BJ (cell line): ENCODE results near the gene SLC2A6. TPM values are rescaled to one million over a fixed set of nuclear protein-coding genes. Genes with fewer than 3 reads are reported as not detected.
A peak's percentile ranks its signal among the peaks of the same experiment; 100 is the strongest.

Experiments used
- CTCF ChIA-PET: fragments of 350-600 bp; formaldehyde crosslinking; extraction: SDS; loops from one replicate; lab custom pipeline; 2021; ENCODE audit warnings: antibody characterized with exemption, inconsistent platforms; lab: Yijun Ruan, JAX
- POLR2A ChIA-PET: fragments of 300-600 bp; sonication (Branson Sonifier 250); formaldehyde crosslinking; extraction: SDS; loops from one replicate; lab custom pipeline; 2021; ENCODE audit warnings: antibody characterized with exemption; lab: Charles Lee
- DNase-seq: peaks from one replicate; pipeline ENCODE4 v3.0.0-alpha.2; 2011; ENCODE audit warnings: low read depth
- H3K27me3 ChIP-seq: 2 replicates; pipeline ENCODE4 v1.6.0; 2011; ENCODE audit warnings: low read length; ENCODE audit not compliant: control insufficient read depth, insufficient read depth
- H3K36me3 ChIP-seq: 2 replicates; pipeline ENCODE4 v1.5.1; 2011; ENCODE audit warnings: low read length; ENCODE audit not compliant: control insufficient read depth, insufficient read depth
- H3K4me3 ChIP-seq: 2 replicates; pipeline ENCODE4 v1.5.1; 2011; ENCODE audit warnings: low read depth, mild to moderate bottlenecking, control low read depth, low read length
- CTCF ChIP-seq: IDR thresholded peaks from 2 replicates; pipeline ENCODE4 v1.5.1; 2011; ENCODE audit warnings: low read depth, mild to moderate bottlenecking, control low read depth, inconsistent platforms, low read length, moderate library complexity; ENCODE audit not compliant: insufficient read depth
- polyA plus RNA-seq: library from polyadenylated mRNA; depleted of rRNA; stranded (reverse); fragments of >200 nt; gene quantifications from 2 replicates; pipeline ENCODE4 v1.2.3, GENCODE V29; 2011

The SLC2A6 gene
- polyA plus RNA-seq, 1 experiment: 9.0 TPM

DNA sequence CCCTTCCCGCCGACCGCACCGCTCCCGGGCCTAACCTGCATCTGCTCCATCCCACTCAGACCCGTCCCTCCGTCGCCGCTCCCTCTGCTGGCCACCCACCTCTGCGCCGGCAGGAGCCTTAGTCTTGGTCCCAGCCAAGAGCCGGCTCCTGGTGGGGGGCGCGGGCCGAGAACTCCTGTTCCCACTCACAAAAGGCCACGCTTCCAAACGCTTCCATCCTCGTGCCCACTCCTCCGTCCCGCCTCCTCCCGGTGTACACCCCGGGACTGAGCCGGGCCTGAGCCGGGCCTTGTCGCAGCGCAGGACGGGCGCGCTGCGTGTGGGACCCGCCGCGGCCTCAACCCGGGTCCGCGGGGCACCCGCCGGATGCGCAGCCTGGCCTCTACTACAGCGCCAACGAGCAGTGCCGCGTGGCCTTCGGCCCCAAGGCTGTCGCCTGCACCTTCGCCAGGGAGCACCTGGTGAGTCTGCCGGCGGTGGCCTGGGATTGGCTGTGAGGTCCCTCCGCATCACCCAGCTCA lies 49.2 kb downstream of the SLC2A6 start:
- CTCF ChIA-PET: no interaction called here
- POLR2A ChIA-PET: no interaction called here
- peak; percentile 56 for TF ChIP-seq CTCF
- no peaks in the 10 kb centered on the region for H3K36me3 ChIP-seq
- no peak overlapping the region for H3K4me3 ChIP-seq
- DNase-seq: no peak
- H3K27me3 ChIP-seq: peaks cover 9% of the 10 kb centered on the region

GRCh38 chr9:133429214-133429613 lies 49.7 kb downstream of the SLC2A6 start:
- H3K27me3 ChIP-seq: peaks cover 9% of the 10 kb centered on the region
- H3K4me3 ChIP-seq: no peak overlapping the region
- CTCF ChIA-PET: no interaction called here
- POLR2A ChIA-PET: no interaction called here
- H3K36me3 ChIP-seq: no peaks in the 10 kb centered on the region
- no peak for TF ChIP-seq CTCF
- no peak for DNase-seq

DNA sequence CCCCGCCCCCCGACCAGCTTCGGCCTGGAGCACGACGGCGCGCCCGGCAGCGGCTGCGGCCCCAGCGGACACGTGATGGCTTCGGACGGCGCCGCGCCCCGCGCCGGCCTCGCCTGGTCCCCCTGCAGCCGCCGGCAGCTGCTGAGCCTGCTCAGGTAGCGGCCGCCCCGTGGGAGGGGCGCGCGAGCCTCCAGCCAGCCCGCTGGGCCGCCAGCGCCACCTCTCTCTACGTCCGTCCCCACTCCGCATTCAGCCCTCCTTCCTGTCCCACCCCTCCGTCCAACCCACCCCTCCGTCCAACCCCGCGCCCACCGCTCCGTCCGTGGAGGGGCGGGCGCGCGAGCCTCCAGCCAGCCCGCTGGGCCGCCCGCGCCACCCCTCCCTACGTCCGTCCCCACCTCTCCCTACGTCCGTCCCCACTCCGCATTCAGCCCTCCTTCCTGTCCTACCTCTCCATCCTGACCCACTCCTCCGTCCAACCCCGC lies 50.2 kb downstream of the SLC2A6 start:
- no peak for TF ChIP-seq CTCF
- Histone ChIP-seq H3K27me3 (peaks cover 9% of the 10 kb centered on the region), H3K4me3 (peak overlapping the region; percentile 25), H3K36me3 (no peaks in the 10 kb centered on the region)
- DNase-seq: no peak
- ChIA-PET POLR2A (interaction anchor here (0.5 kb wide), 1 partner anchor 31 kb away, joined by 11 read pairs; the partner anchor contains the start of gene CACFD1), CTCF (interaction anchor here (1.1 kb wide), 1 partner anchor 10 kb away, joined by 3 read pairs; no protein-coding TSS in a partner anchor)

- TF ChIP-seq CTCF: no peak
- ChIA-PET CTCF (interaction anchor here (1.1 kb wide), 1 partner anchor 11 kb away, joined by 3 read pairs; no protein-coding TSS in a partner anchor), POLR2A (interaction anchor here (0.5 kb wide), 1 partner anchor 32 kb away, joined by 11 read pairs; the partner anchor contains the start of gene CACFD1)
- Histone ChIP-seq H3K27me3 (peaks cover 9% of the 10 kb centered on the region), H3K36me3 (no peaks in the 10 kb centered on the region), H3K4me3 (no peak overlapping the region)
- no peak for DNase-seq
These were observed 51.1 kb downstream of the SLC2A6 start for GRCh38 chr9:133427658-133428348.

DNA sequence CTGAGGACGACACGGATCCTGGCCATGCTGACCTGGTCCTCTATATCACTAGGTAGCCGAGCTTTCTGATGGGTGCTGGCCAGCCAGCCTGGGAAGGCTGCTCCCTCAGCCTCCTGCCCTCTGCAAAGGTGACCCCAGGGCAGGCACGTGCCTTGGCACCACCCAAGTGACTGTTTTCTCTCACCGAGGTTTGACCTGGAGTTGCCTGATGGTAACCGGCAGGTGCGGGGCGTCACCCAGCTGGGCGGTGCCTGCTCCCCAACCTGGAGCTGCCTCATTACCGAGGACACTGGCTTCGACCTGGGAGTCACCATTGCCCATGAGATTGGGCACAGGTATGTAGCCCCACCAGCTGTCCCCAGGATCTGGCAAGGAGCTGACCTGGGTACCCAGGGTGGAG lies 52.9 kb downstream of the SLC2A6 start:
- peaks cover 9% of the 10 kb centered on the region for H3K27me3 ChIP-seq
- H3K36me3 ChIP-seq: no peaks in the 10 kb centered on the region
- ChIA-PET POLR2A (no interaction called here), CTCF (no interaction called here)
- no peak for DNase-seq
- no peak overlapping the region for H3K4me3 ChIP-seq
- no peak for TF ChIP-seq CTCF
